Stimulated activated CD8-positive, alpha-beta memory T cell treated with anti-CD3 and anti-CD28 coated beads, Interleukin-15, amount 100 ng/mL, for 1 hour (primary cell): ENCODE data around the gene CCDC198.

Experiments
- DNase-seq: peaks from one replicate; pipeline ENCODE4 v3.0.0-alpha.2; 2020; ENCODE audit warnings: low read depth

The CCDC198 gene, protein sequence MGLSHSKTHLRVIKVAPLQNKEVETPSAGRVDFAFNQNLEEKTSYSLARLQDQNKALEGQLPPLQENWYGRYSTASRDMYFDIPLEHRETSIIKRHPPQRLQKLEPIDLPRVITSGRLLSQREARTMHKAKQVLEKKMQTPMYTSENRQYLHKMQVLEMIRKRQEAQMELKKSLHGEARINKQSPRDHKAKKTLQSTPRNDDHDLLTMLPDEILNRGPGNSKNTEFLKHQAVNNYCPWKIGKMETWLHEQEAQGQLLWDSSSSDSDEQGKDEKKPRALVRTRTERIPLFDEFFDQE

DNA sequence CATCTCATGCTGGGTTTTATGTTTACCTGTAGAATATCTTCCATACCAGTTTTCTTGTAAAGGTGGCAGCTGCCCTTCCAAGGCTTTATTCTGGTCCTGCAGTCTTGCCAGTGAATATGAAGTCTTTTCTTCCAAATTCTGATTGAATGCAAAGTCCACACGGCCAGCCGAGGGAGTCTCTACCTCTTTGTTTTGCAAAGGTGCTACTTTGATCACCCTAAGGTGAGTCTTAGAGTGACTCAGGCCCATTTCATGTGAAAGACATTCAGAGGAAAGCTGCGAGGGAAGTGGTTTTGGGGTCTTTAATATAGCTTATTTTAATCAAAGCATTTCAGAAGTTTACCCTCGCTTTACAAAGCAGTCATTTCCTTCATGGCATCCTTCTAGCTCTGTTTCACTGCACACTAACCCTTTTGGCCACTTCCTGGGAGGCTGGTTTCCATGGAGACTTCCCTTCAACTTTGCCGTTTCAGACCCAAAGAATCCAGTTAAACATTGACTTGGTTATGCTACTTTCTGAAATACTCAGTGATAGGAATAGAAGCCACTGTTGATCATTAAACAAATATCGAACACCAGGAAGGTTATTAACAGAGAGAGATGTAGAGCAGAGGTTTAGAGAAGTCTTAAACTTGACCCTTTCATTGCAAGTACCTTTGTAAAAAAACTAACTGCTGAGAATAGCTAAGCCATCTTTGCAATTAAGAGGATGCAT lies at the start of gene CCDC198:
CCDC198 (minus strand) TSS at position 391 of the 715 bp plus-strand sequence; CDS start at position 249, 142 bp downstream.
- DNase-seq: no peak

- no peak for DNase-seq
These were observed 39.6 kb upstream of the CCDC198 start for GRCh38 chr14:57533214-57533613.

GRCh38 chr14:57530571-57530970 lies 36.9 kb upstream of the CCDC198 start:
- no peak for DNase-seq

DNA sequence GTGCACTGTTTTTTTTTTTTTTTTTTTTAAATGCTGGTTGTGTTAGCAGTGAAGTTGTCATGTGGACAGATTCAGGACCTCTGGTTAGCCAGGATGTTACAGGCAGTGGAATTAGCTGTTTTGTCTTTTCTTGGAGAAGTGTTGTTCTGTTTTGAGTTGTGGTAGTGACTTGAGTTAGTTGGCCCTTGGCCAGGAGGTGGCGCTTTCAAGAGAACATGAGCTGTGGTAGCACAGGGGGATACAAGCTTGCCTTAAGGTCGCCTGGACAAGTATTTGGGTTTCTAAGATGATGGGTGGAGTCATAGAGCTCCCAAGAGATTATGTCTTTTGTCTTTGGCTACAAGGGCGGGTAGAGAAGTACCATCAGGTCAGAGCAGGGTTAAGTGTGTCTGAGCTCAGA lies 33.3 kb upstream of the CCDC198 start:
- no peak for DNase-seq

DNA sequence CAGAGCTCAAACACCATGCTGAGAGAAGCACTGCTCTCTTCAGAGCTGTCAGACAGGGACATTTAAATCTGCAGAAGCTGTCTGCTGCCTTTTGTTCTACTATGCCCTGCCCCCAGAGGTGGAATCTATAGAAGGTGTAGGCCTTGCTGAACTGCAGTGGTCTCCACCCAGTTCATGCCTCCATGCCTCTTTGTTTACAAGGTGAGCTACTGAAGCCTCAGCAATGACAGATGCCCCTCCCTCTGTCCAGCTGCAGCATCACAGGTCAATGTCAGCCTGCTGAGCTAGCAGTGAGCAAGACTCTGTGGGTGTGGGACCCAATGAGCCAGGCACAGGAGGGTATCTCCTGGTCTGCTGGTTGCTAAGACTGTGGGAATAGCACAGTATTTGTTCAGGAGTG lies 25.4 kb upstream of the CCDC198 start:
- no peak for DNase-seq

- DNase-seq: no peak
These were observed 18.6 kb upstream of the CCDC198 start for GRCh38 chr14:57512220-57512619.

DNA sequence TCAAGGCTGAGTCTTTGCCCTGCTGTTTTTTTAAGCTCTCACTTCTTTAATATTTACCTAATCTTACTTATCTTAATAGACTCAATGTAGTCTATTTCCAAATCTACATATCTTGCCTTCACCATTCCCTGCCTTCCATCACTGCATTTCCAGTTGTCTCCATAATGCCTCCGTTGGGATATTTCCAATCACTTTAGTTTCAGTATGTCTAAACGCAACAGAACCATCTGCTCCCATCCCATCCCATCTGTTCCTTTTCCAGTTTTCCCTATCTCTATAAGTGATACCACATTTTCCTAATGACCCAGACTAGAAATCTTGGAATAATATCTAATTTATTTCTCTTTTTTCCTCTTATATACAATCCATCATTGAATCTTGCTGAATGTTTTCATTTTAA lies 15.1 kb upstream of the CCDC198 start:
- DNase-seq: no peak

- no peak for DNase-seq
These were observed 9.1 kb upstream of the CCDC198 start for GRCh38 chr14:57502586-57503254.

DNA sequence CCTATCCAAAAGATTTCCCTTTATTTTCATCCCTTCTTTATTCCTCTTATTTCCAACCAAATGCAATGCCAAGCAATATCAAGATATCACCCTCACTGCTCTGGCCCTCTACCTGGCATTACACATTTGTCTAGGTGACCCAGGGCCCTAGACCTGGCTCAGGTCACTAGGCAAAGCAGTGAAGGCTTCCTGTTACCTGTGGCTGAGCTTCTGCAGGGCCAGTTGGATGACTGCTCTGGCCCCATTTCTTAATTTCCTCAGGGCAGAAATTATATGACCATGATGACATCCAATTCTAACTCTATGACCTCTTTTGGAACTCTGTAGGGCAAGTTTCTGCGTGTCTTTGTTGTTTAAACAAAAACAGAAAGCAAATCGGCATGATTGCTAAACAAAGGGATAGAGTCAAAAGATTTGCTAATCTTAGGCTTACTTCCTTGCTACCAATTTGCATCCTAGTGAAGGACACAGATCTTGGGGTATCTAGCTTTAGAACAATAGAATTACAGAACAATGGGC lies 7.4 kb upstream of the CCDC198 start:
- DNase-seq: no peak

GRCh38 chr14:57498659-57499058 lies 5.0 kb upstream of the CCDC198 start:
- DNase-seq: no peak

GRCh38 chr14:57498035-57498434 lies 4.4 kb upstream of the CCDC198 start:
- DNase-seq: no peak

DNA sequence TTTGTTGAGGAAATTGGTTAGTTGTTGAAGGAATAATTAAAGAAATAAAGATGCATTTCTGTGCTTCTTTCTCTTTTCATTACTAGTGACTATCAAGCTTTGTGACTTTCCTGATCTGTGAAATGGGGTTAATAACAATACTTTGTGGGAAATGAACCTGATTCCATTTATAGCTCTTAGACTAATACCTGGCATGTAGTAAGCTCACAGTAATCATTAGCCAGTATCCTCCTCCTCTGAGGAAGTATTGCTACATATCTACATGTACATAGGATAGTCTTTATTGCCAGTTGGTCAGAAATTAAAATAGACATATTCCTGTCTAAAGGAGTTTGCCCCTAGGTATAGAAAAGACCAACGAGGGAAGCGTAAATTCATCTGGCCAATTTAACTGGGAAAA lies 1.8 kb upstream of the CCDC198 start:
- DNase-seq: no peak

DNA sequence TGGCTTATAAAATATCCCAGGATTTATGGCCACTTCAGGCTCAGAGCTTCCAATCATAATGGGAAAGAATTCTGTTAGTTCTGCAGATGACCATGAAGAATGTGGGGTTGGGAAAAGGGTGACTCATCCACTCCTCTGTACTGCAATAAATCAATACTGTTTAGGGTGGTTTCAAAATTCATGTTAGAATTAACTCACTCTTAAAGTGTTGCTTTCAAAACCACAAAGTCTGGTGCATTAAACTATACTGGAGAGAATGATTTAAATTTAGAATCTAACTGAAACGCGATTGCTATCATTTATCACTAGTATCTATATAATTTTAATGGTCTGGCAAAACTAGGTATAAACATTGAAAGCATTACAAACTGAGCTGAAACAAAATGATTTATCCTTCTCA lies 798 bp downstream of the CCDC198 start:
- DNase-seq: no peak

- DNase-seq: no peak
These were observed 2.0 kb downstream of the CCDC198 start for GRCh38 chr14:57491640-57492039.

- DNase-seq: no peak
These were observed 5.9 kb downstream of the CCDC198 start for GRCh38 chr14:57487771-57488170.

DNA sequence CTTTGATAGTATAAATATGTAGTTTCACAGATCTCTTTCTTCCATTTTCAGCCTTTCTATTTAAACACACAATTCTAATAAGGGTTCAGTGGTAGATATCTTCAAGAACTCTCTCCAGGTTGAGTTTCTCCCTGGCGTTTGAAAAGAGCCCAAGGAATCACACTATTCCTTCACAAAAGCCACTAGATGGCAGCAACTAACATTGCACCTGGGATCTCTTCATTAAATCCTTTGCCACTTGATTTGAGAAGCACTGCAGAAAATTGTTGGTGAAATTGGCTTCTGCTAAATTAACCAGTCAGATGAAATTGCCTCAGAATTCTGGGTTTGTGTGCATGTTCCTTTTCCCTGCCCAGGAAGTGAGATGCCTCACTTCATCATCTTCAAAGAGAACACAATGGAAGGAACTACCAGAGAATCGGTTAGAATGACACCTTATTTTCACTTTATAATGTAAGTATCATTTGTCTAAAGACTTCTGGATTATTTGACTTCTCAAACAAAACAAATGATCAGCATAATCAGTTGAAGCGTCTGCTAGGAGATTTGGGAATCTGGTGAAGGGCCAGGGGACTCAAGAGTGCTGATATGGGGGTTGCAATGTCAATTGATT lies 6.8 kb downstream of the CCDC198 start:
- no peak for DNase-seq

- no peak for DNase-seq
These were observed 8.0 kb downstream of the CCDC198 start for GRCh38 chr14:57485635-57486034.

DNA sequence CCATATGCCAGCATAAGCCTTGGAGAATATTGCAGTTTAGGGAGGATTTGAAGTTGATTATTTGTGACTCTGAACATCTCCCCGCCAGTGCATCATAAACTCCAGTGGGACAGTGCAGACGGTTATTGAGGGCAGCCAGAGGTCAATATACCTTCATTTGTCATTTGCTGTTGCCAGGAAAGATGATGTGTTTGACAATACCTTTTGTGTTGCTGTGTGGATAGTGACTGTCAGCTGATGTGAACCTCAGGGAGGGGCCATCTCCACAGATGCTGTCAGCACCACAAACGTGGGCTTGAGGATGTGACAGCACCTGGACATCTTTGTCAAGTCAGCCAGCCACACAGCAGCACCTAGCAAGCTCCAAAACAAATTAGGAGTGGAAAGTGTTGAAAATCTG lies 11.5 kb downstream of the CCDC198 start:
- DNase-seq: no peak

DNA sequence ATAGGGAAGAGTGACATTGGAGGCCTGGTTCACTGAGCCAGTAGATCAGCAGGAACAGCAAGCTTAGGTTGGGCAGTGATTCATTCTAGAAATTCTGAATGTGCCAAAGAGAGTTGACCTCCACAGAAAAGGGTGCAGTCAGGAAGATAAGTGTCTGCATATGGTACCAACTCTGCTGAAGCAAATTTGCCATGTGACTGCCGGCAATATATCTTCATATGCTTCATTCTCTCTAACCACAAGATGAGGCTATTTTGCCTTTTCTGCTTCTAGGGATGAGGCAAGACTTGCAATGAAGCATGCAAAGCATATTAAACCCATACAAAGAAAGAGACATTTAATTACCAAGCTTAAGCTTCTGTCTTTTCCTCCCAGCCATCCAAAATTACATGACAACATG lies 13.6 kb downstream of the CCDC198 start:
- DNase-seq: no peak

DNA sequence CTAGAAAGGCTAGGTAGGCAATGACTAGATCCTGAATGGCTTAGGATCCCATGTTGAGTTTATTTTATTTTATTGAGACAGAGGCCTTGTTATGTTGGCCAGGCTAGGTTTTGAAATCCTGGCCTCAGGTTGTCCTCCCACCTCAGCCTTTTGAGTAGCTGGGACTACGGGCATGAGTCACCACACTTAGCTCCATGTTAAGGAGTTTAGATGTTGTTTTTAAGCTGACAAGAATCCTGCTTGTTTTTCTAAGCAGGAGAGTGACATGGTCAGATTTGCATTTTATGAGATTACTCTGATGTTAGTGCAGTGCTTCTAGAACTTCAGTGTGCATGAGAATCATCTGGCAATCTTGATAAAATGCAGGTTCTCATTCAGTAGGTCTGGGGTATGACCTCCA lies 14.5 kb downstream of the CCDC198 start:
- no peak for DNase-seq

- DNase-seq: no peak
These were observed 15.6 kb downstream of the CCDC198 start for GRCh38 chr14:57478050-57478449.

DNA sequence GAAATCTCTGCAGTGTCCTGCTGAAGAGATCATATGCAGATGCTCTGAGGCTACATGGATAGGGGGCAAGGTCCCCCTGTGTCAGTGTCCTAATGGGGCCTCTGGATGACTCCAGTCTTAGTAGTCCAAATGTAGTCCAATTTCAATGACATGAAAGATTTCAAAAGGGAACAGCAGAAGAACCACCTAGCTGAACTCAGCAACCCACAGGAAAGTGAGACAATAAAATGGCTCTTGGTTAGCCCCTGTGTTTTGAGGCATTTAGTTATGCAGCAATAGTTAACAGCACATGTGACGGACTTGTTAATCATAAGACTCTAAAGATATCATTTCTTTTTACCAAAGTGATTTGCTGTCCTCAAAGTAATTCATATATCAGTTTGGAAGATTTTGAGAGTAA lies 22.7 kb downstream of the CCDC198 start:
- no peak for DNase-seq
